ENCODE measurements around the gene CFAP107. TPM values are rescaled to one million over a fixed set of nuclear protein-coding genes. Genes with fewer than 3 reads are reported as not detected.

The CFAP107 gene
- polyA plus RNA-seq, 1 donor (not counting 4 experiments of a cell fraction or from before 2014, with no cell fraction given): not detected

GRCh38 chr1:12774801-12775345 lies 28.9 kb downstream of the CFAP107 start:
- TF ChIP-seq CTCF (optimal IDR thresholded peaks at IDR 0.05 in 1 of 3, IDR thresholded peaks at IDR 0.05 in 1 of 3, conservative IDR thresholded peaks at IDR 0.05 in 1 of 3; ENCODE audit: extremely low read depth in 1 of 3, insufficient read depth in 2 of 3, low read length in 3 of 3) (no peak), EZH2 (IDR thresholded peaks at IDR 0.05; ENCODE audit: low read length) (no peak)
- H3K9me3 ChIP-seq (ENCODE audit: control insufficient read depth, low read depth, low read length): no peaks in the 10 kb centered on the region
- no peaks in the 10 kb centered on the region for H3K9me1 ChIP-seq (ENCODE audit: control insufficient read depth, extremely low read depth, insufficient read depth, low read length)
- H3K4me2 ChIP-seq (ENCODE audit: control insufficient read depth, extremely low read depth, insufficient read depth, low read depth, low read length): no peak overlapping the region
- dilution Hi-C loops (cut with MboI; ENCODE audit: extremely low pct_ligation_motif_present, low sequenced_read_pairs): no loop called here
- no peaks in the 10 kb centered on the region for H4K20me1 ChIP-seq (ENCODE audit: control insufficient read depth, extremely low read depth, insufficient read depth, low read length)
- no peak overlapping the region for H2AFZ ChIP-seq (ENCODE audit: control insufficient read depth, low read length)
- H3K27me3 ChIP-seq (ENCODE audit: control insufficient read depth, extremely low read depth, insufficient read depth, low read length): no peaks in the 10 kb centered on the region
- no peak for DNase-seq (ENCODE audit: low read depth, low spot score)
- no peak overlapping the region for H3K27ac ChIP-seq (ENCODE audit: control insufficient read depth, insufficient read depth, low read length)
- FAIRE-seq: no peak
- H3K36me3 ChIP-seq (ENCODE audit: control insufficient read depth in 2 of 2, extremely low read depth in 1 of 2, insufficient read depth in 2 of 2, low read length in 2 of 2): no peaks in the 10 kb centered on the region
- H3K79me2 ChIP-seq (ENCODE audit: control insufficient read depth, insufficient read depth, low read length): no peaks in the 10 kb centered on the region
- no peak overlapping the region for H3K4me3 ChIP-seq (ENCODE audit: control insufficient read depth in 2 of 3, extremely low read depth in 1 of 3, insufficient read depth in 2 of 3, low read depth in 1 of 3, low read length in 3 of 3)
- no peaks in the 10 kb centered on the region for H3K4me1 ChIP-seq (ENCODE audit: control insufficient read depth, extremely low read depth, insufficient read depth, low read length)
- no peak overlapping the region for H3K9ac ChIP-seq (ENCODE audit: control insufficient read depth, extremely low read depth, insufficient read depth, low read length)

- no peaks in the 10 kb centered on the region for H3K27me3 ChIP-seq (ENCODE audit: control insufficient read depth, extremely low read depth, insufficient read depth, low read length)
- DNase-seq (ENCODE audit: low read depth, low spot score) (no peak), FAIRE-seq (no peak)
- H2AFZ ChIP-seq (ENCODE audit: control insufficient read depth, low read length): no peak overlapping the region
- H4K20me1 ChIP-seq (ENCODE audit: control insufficient read depth, extremely low read depth, insufficient read depth, low read length): no peaks in the 10 kb centered on the region
- no peaks in the 10 kb centered on the region for H3K9me3 ChIP-seq (ENCODE audit: control insufficient read depth, low read depth, low read length)
- H3K79me2 ChIP-seq (ENCODE audit: control insufficient read depth, insufficient read depth, low read length): no peaks in the 10 kb centered on the region
- no peaks in the 10 kb centered on the region for H3K9me1 ChIP-seq (ENCODE audit: control insufficient read depth, extremely low read depth, insufficient read depth, low read length)
- no peak overlapping the region for H3K4me3 ChIP-seq (ENCODE audit: control insufficient read depth in 2 of 3, extremely low read depth in 1 of 3, insufficient read depth in 2 of 3, low read depth in 1 of 3, low read length in 3 of 3)
- H3K4me2 ChIP-seq (ENCODE audit: control insufficient read depth, extremely low read depth, insufficient read depth, low read depth, low read length): no peak overlapping the region
- no peaks in the 10 kb centered on the region for H3K36me3 ChIP-seq (ENCODE audit: control insufficient read depth in 2 of 2, extremely low read depth in 1 of 2, insufficient read depth in 2 of 2, low read length in 2 of 2)
- dilution Hi-C loops (cut with MboI; ENCODE audit: extremely low pct_ligation_motif_present, low sequenced_read_pairs): no loop called here
- H3K9ac ChIP-seq (ENCODE audit: control insufficient read depth, extremely low read depth, insufficient read depth, low read length): no peak overlapping the region
- no peak overlapping the region for H3K27ac ChIP-seq (ENCODE audit: control insufficient read depth, insufficient read depth, low read length)
- no peaks in the 10 kb centered on the region for H3K4me1 ChIP-seq (ENCODE audit: control insufficient read depth, extremely low read depth, insufficient read depth, low read length)
- TF ChIP-seq CTCF (optimal IDR thresholded peaks at IDR 0.05 in 1 of 3, IDR thresholded peaks at IDR 0.05 in 1 of 3, conservative IDR thresholded peaks at IDR 0.05 in 1 of 3; ENCODE audit: extremely low read depth in 1 of 3, insufficient read depth in 2 of 3, low read length in 3 of 3): no peak
- TF ChIP-seq EZH2 (IDR thresholded peaks at IDR 0.05; ENCODE audit: low read length): no peak
Measured at GRCh38 chr1:12775443-12775842, 29.4 kb downstream of the CFAP107 start.
